Stimulated activated CD4-positive, alpha-beta T cell treated with anti-CD3 and anti-CD28 coated beads, Interleukin-2, amount 100 ng/mL, for 4 hours (primary cell): ENCODE data around the gene PLCXD1.
"Not testable (repeated sequence)": the region's sequence is repeated elsewhere in the genome, so short reads cannot be mapped to it uniquely, and the experiment has no call there.

Source experiments
- DNase-seq: peaks from one replicate; pipeline ENCODE4 v3.0.0-alpha.2; 2020; ENCODE audit warnings: low read depth

The PLCXD1 gene

DNA sequence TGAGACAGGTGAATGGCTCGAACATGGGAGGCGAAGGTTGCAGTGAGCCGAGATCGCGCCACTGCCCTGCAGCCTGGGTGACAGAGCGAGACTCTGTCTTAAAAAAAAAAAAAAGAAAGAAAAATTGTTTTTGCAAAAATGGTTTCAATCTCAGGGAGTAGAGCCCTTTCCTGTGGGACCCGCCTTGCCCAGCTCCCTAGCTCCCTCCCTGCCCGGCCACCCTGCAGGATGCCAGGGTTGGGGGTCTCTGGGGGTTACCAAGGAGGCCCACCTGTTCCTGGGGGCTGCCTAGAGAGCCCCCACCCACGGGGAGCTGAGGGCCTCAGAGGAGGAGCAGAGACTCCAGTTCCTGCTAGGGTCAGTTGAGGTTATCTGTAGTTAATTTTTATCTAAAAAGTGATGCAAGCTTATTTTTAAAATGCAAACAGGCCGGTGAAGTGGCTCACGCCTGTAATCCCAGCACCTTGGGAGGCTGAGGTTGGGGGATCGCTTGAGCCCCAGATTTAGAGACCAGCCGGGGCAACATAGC, 18.7 kb upstream of the PLCXD1 start:
- no peak for DNase-seq

DNA sequence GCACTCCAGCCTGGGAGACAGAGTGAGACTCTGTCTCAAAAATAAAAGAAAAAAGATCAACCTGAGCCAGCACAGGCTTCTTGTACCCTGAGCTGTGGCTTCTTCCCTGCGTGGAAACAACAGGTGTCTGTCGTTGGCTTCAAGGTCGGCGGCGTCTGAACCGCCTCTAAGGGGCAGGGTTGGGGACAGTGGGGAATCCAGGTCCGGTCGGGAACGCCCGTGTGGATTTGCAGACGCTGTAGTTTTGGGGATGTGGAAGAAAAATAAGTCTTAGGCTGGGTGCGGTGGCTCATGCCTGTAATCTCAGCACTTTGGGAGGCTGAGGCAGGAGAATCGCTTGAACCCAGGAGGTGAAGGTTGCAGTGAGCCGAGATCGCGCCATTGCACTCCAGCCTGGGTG, 17.2 kb upstream of the PLCXD1 start:
- DNase-seq: not testable (repeated sequence)

DNA sequence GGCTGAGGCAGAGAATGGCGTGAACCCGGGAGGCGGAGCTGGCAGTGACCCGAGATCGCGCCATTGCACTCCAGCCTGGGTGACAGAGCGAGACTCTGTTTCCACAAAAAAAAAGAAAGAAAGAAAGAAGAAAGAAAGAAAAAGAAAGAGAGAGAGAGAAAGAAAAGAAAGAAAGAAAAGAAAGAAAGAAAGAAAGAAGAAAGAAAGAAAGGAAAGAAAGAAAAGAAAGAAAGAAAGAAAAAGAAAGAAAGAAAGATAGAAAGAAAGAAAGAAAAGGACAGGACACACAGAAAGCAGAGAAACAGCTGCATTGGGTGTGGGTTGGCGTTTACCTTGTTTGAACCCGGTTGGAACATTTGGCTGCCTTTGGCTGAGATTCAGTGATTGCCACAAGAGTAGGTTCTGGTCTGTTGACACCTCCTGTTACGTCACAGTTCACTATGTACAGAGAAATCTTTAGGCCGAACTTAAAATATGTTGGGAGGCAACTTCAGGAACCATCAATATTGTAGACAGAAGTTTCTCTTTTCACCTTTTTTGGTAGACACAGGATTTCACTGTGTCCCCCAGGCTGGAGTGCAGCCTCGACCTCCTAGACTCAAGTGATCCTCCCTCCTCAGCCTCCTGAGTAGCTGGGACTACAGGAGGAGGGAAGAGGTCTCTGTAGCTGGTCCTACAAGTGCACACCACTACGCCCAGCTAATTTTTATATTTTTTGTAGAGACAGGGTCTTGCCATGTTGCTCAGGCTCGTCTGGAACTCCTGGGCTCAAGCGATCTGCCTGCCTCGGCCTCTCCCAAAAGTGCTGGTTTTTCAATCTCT, 16.3 kb upstream of the PLCXD1 start:
- DNase-seq: no peak

DNA sequence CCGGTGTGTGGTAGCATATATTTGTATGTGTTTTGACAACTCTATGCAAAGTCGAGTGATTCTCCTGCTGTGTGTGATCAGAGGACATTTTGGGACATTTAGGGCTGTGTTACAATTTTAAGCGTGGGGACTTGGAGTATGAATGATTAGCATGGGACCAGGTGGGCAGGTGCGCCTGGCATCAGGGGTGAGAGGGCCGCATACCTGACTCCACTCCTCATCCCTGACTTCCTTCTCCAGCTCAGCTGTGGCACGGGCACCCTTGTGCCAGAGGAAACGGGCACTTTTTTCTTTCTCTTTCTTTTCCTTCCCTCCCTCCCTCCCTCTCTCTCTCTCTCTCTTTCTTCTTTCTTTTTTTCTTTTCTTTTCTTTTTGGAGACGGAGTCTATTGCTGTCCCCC, 15.7 kb upstream of the PLCXD1 start:
- no peak for DNase-seq

DNA sequence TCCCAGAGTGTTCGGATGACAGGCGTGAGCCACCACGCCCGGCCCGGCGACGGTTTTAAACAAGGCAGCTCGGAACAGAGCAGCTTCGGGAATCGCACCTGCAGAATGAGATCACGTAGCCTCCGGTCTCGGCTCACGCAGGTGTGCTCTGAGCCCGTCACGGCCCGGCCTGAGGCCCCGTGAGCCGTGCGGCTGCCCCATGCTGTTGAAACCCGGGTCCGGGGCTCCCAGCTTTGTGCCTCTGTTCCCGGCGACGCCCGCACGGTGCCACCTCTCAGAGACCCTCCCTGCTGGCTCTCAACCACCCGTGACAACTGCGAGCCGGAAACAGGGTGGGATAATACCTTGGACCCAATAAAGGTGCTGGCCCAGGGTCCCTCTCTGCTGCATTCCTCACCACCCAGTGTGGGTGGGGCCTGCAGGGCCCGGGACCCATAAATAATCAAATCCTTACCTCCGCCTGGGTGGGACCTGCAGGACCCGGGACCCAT, 13.4 kb upstream of the PLCXD1 start:
- no peak for DNase-seq

DNA sequence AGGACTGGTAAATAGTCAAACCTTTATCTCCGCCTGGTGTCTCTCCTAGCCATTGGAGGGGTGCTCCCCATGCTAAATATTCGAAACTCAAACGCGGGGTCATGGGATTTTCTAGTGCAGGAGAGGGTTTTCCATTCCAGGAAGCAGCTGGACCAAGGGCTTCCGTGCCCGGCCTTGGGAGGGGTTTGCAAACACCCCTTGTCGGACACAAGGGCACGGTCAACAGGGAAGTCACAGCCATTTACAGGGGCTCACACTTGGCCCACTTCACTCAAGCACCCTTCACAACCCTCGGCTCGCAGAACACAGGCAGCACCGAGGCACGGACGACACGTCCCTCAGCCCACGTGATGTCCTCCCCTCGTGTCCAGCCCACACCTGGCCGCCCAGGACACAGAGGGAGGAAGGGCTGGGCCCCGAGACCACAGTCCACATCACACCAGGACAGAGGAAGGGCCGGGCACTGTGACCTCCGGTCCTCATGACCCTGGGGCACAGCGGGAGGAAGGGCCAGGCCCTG, 10.3 kb upstream of the PLCXD1 start:
- DNase-seq: no peak

DNA sequence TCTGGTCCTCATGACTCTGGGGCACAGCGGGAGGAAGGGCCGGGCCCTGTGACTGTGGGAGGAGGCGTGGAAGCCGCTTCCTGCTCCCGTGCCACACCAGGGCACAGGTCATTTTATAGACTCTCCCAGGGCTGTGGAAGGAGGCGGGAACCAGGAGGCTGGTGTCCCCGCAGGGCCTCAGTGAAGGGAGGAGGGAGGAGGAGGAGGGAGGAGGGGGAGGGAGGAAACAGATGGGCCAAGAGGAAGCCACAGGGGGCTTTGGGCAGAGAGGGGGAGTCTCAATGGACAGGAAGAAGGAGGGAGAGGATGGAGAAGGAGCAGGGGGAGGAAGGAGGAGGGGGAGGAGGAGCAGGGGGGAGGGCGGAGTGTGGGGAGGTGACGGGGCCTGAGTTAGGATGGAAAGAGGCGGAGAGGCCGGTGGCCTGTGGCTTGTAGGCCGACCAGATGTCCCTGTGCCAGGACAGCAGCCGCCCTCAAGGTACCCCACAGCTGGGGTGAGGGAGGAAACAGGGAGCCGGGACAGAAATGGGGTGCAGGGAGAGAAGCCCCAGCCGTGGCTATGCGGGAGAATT, 6.2 kb upstream of the PLCXD1 start:
- no peak for DNase-seq

DNA sequence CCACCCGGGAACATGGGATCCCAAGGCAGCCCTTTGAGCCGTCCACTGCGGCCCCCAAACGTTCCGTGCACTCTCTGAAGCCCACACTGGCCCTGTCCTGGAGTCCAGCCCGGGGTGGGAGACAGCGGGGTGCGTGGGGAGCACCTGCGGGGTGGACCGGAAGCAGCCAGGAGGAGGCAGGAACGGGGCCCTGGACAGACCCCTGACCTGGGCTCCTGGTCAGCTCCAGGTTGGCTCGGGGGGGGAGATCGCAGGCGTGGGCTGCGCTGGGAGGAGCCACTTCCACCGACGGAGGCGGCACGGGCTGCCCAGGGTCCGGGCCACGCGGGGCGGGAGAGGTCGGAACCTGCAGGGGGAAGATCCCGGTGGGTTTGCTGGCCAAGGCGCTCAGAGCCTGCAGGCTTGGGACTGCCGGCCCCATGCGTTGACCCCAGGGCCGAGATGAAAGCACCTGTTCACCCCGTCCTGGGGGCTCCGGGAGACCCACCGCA, 5.7 kb upstream of the PLCXD1 start:
- no peak for DNase-seq

DNA sequence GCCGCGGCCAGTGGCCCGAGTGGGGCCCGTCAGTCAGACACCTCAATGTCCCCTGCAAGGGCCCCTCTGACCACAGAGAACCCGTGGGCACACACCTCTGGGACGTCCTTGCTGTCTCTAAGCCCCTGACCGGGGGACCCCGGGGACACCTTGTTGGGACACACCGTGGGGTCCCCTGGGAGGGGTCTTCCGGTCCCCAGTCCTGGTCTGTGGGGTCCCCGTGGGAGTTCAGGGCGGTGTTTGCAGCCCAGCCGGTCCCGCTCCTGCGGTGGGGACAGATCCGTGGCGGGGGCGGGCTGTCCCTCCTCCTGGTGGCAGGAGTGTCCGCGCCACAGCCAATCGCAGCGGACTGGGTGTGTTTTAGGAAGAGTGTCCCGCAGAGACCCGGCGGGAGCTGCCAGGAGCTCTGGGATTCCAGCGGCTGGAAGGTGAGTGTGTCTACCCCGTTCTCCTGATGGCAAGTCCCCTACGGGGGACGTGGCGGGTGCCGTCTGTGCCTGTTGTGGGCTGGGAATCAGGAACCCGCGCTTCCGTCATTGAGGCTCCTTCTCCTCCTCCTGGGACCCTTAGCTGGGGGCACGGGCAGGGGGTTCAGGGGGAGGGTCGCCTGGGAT, 5.1 kb upstream of the PLCXD1 start:
- DNase-seq: no peak

DNA sequence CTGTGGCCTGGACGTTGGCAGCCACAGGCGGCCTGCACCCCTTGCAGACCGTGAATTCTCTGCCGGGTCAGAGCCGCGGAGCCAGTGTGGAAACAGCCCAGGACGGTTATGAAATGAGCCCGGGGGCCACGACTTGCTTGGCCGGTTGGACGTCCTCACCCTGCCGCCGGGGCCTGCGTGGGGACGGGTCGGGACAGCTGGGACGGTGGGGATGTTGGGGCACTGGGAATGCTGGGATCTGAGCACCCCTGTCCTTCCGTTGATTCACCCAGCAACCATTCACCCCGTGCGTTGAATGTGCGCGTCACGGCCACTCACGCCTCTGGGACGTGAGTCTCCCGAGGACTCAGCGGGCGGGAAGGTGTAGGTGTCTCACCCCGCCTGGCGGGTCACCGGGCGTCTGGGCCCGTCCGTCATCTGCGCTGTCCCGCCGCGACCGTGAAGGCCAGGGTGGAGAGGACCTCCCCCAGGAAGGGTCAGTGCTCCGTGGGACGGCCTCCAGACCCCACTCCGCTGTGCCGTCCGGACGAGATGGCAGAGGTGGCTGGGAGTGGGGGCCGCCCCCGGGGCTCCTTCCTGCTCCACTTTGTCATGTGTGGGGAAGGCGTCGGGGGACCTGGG, 4.5 kb upstream of the PLCXD1 start:
- DNase-seq: no peak

DNA sequence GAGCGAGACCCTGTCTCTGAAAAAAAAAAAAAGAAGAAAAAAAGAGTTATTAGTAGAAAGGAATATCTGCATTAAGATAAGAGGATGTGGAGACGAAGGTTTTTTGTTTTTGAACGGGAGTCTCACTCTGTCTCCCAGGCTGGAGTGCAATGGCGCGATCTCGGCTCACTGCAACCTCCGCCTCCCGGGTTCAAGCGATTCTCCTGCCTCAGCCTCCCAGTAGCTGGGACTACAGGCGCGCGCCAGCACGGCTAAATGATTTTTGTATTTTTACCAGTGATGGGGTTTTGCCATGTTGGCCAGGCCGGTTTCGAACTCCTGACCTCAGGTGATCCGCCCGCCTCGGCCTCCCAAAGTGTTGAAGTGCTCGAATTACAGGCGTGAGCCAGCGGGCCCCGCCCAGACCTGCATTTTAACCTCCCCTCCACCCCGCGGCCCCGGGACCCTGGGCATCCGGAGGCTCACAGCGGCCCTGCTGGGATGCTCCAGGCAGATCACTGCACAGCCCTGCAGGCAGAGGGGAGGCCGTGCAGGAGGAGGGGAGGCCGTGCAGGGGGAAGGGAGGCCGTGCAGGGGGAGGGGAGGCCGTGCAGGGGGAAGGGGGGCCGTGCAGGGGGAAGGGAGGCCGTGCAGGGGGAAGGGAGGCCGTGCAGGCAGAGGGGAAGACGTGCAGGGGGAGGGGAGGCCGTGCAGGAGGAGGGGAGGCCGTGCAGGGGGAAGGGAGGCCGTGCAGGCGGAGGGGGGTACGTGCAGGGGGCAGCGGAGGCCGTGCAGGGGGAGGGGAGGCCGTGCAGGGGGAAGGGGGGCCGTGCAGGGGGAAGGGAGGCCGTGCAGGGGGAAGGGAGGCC, 1.2 kb upstream of the PLCXD1 start:
- DNase-seq: not testable (repeated sequence)

DNA sequence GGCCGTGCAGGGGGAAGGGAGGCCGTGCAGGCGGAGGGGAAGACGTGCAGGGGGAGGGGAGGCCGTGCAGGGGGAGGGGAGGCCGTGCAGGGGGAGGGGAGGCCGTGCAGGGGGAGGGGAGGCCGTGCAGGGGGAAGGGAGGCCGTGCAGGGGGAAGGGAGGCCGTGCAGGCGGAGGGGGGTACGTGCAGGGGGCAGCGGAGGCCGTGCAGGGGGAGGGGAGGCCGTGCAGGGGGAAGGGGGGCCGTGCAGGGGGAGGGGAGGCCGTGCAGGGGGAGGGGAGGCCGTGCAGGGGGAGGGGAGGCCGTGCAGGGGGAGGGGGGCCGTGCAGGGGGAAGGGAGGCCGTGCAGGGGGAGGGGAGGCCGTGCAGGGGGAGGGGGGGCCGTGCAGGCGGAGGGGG, 459 bp upstream of the PLCXD1 start:
- not testable (repeated sequence) for DNase-seq

DNA sequence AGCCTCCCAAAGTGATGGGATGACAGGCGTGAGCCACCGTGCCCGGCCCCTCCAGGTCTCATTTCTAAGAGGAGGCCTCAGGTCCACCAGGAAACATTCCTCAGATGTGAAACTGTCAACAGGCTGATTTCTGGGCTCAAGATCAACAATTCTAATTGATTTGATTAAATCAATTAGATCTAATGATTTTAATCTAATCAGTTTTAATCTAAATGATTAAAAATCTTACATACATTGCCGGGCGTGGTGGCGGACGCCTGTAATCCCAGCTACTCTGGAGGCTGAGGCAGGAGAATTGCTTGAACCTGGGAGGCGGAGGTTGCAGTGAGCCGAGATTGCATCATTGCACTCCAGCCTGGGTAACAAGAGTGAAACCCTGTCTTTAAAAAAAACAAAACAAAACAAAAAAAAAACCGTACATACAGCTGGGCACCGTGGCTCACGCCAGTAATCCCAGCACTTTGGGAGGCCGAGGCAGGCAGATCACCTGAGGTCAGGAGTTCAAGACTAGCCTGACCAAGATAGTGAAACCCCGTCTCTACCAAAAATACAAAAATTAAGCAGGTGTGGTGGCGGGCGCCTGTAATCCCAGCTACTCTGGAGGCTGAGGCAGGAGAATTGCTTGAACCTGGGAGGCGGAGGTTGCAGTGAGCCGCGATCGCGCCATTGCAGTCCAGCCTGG, 960 bp downstream of the PLCXD1 start:
- not testable (repeated sequence) for DNase-seq

DNA sequence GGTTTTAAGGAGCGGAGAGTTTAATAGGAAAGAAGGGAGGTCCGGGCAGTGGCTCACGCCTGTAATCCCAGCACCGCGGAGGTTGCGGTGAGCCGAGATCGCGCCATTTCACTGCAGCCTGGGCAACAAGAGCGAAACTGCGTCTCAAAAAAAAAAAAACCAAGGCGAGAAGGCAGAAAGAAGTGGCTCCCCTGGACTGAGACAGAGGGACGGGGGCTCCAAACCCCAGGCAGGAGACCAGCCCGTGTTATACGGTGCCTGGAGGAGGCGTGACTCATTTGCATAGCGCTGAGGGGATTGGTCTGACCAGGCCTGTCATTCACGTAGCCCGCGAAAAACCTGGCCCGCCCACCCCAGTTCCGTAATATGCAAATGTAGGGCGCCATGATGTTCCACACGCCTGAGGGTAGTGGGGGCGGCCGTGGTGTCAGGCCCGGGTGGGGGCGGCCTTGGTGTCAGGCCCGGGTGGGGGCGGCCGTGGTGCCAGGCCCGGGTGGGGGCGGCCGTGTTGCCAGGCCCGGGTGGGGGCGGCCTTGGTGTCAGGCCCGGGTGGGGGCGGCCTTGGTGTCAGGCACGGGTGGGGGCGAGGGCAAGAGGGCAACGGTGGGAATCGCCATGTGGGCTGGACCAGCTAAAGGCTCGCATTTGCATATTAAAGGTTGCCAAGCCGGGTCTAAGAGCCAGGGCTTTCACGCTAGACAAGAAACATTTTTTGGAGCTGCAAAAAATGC, 2.1 kb downstream of the PLCXD1 start:
- peak; percentile 90 for DNase-seq

DNA sequence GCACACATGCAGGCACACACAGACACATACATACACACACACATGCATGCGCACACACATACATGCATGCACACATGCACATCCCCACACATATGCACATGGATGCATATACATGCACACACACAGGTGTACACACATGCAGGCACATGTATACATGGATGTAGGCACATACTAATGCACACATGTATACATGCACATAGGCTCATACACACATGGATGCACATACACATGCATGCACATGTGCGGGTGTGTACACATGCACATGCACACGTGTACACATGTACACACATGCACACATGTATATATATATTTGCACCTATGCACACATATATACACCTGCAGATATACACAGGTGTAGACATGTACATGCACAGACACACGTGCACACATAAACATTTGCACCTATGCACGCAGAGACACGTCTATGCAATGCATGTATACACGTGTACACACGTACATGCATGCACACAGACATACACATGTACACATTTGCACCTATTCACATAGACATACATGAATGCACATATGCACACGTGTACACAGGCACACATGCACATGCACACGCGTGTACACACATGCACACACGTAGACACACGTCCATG, 4.0 kb downstream of the PLCXD1 start:
- no peak for DNase-seq

DNA sequence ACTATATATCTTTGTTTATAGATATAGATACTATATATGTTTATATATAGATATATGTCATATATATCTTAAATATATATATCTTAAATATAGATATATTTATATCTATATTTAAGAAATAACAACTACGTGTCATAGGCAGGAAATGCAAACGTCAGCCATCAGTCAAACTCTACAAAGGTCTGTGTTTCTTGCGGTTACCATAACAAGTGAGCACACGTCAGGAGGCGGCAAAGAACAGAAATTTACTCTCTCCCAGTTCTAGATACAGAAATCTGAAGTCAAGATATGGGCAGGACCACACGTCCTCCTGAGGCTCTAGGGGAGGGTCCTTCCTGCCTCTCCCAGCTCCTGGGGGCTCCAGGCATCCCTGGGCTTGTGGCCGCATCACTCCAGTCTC, 6.5 kb downstream of the PLCXD1 start:
- DNase-seq: no peak

DNA sequence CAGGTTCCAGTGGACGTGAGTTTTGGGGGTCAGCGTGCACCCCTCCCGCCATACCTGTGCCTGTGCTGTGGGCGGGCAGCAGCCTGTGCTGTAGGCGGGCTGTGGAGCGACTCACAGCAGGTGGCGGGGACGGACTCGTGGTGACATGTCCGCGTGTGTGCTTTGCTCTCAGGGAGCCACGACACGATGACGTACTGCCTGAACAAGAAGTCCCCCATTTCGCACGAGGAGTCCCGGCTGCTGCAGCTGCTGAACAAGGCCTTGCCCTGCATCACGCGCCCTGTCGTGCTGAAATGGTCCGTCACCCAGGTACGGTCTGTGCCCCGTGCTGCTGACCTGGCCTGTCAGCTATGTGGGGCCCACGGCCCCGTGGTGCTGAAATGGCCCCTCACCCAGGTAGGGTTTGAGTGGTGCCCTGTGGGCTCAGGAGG, 7.4 kb downstream of the PLCXD1 start:
- no peak for DNase-seq

DNA sequence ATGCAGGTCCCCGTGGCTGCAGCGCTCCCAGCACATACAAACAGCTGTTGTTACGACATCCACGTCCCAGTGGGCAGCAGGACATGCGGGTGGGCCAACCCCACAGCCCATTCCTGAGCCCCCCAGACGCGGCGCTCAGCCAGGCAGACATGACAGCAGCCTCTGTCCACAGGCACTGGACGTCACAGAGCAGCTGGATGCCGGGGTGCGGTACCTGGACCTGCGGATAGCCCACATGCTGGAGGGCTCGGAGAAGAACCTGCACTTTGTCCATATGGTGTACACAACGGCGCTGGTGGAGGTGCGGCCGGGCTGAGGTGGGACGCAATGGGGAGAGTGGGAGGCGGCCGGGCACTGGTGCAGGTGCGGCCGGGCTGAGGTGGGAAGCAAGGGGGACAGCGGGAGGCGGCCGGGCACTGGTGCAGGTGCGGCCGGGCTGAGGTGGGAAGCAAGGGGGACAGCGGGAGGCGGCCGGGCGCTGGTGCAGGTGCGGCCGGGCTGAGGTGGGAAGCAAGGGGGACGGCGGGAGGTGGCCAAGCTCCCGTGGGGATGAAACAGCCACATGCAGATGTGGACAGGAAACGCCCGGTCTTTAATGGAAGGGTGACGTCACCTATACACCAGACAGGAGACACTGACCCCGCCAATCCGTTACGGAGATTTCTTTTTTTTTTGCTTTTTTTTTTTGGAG, 9.4 kb downstream of the PLCXD1 start:
- DNase-seq: no peak

DNA sequence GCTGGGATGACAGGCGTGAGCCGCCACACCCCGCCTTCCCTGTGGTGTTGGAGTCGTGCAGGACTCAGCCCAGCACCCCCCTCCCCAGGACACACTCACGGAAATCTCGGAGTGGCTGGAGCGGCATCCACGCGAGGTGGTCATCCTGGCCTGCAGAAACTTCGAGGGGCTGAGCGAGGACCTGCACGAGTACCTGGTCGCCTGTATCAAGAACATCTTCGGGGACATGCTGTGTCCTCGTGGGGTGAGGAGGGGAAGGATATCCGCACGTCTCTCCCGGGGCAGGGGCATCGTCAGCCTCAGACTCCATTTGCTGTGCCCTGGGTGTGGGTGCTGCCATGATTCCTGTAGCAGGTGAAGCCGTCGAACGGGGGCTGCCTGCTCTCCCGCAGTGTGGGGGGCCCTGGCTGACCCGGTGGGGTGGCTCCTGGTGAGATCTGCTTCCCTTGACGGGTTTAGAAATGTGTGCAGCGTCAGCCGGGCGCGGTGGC, 10.3 kb downstream of the PLCXD1 start:
- DNase-seq: no peak
